OCI-LY1 (cell line): Measurements from ENCODE around the gene RGP1.

Experiments
- H2AFZ ChIP-seq: fragments of 200-600 bp; sonication (generic), shearing (Covaris generic); 2 replicates; pipeline ENCODE4 v1.6.0; 2014; ENCODE audit warnings: antibody characterized with exemption, mild to moderate bottlenecking, low read length
- H3F3A ChIP-seq: fragments of 200-600 bp; sonication (generic), shearing (Covaris generic); 2 replicates; pipeline ENCODE4 v1.6.0; 2014; ENCODE audit warnings: mild to moderate bottlenecking, antibody characterized with exemption, low read length, moderate library complexity; ENCODE audit not compliant: insufficient read depth
- H3K27ac ChIP-seq: fragments of 200-600 bp; sonication (generic); 2 replicates; pipeline ENCODE4 v1.5.1; 2014; ENCODE audit warnings: low read length, mixed run types, mild to moderate bottlenecking, low read depth; ENCODE audit not compliant: poor library complexity, severe bottlenecking
- H3K27me3 ChIP-seq: fragments of 200-600 bp; sonication (generic); 2 replicates; pipeline ENCODE4 v1.6.0; 2014; ENCODE audit warnings: antibody characterized with exemption, mild to moderate bottlenecking, low read length, moderate library complexity; ENCODE audit not compliant: insufficient read depth
- H3K36me3 ChIP-seq: fragments of 200-600 bp; sonication (generic); 2 replicates; pipeline ENCODE4 v1.6.1; 2014; ENCODE audit warnings: mild to moderate bottlenecking, antibody characterized with exemption, low read length, moderate library complexity, mixed read lengths; ENCODE audit not compliant: insufficient read depth
- H3K4me1 ChIP-seq: fragments of 200-600 bp; sonication (generic); 2 replicates; pipeline ENCODE4 v1.5.1; 2014; ENCODE audit warnings: mild to moderate bottlenecking, low read length, moderate library complexity; ENCODE audit not compliant: insufficient read depth, severe bottlenecking
- H3K4me2 ChIP-seq: fragments of 200-600 bp; sonication (generic), shearing (Covaris generic); 2 replicates; pipeline ENCODE4 v1.6.1; 2014; ENCODE audit warnings: low read length
- H3K4me3 ChIP-seq: fragments of 200-600 bp; sonication (generic); 2 replicates; pipeline ENCODE4 v1.5.1; 2014; ENCODE audit warnings: low read length, low read depth, mild to moderate bottlenecking, mixed read lengths; ENCODE audit not compliant: poor library complexity, severe bottlenecking
- H3K79me2 ChIP-seq: fragments of 200-600 bp; shearing (Covaris generic); 2 replicates; pipeline ENCODE4 v1.6.1; 2016; ENCODE audit warnings: mixed run types, low read length, mixed read lengths; ENCODE audit not compliant: insufficient read depth
- H3K9ac ChIP-seq: fragments of 200-600 bp; sonication (generic), shearing (Covaris generic); 2 replicates; pipeline ENCODE4 v1.6.1; 2014; ENCODE audit warnings: mild to moderate bottlenecking, low read length, mixed read lengths
- H3K9me2 ChIP-seq: fragments of 200-600 bp; sonication (generic), shearing (Covaris generic); 2 replicates; pipeline ENCODE4 v1.6.1; 2014; ENCODE audit warnings: low read depth, mild to moderate bottlenecking, low read length, mixed read lengths
- H3K9me3 ChIP-seq: fragments of 200-600 bp; shearing (Covaris generic); 2 replicates; pipeline ENCODE4 v1.6.1; 2014; ENCODE audit warnings: low read length, mixed read lengths
- H4K20me1 ChIP-seq: fragments of 200-600 bp; sonication (generic), shearing (Covaris generic); 2 replicates; pipeline ENCODE4 v1.6.0; 2016; ENCODE audit warnings: mild to moderate bottlenecking, low read length; ENCODE audit not compliant: insufficient read depth
- EZH2 ChIP-seq: fragments of 200-600 bp; sonication (generic), shearing (Covaris generic); IDR thresholded peaks from 2 replicates; pipeline ENCODE4 v1.8.0; 2017; ENCODE audit warnings: borderline replicate concordance, mixed run types, mild to moderate bottlenecking, antibody characterized with exemption, low read length, moderate library complexity, mixed read lengths
- TF ChIP-seq, protein P1 (sequence below): fragments of 200-600 bp; sonication (generic), shearing (Covaris generic); IDR thresholded peaks from 2 replicates; pipeline ENCODE4 v1.5.1; 2017; ENCODE audit warnings: mild to moderate bottlenecking, antibody characterized with exemption, low read length, moderate library complexity, mixed read lengths

RGP1 gene

DNA sequence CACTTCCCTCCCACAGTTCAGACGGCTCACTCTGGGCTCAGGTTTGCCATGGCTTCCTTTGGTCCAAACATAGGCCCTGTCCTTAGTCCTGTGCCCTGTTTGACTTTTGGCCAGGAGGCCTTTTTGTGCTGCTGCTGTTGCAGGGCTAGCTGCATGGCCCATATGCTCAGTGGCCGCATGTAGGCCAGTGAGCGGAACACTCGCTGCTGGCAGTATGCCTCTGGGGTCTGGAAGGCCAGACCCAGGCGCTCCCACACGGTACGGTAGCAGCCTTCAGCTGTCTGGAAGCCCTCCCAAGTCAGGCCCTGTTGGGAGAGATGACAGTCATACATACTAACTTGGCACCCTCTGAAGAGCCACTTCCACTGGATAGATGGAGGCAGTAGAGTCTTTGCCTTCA, 11.9 kb upstream of the RGP1 start:
- H4K20me1 ChIP-seq = no peaks in the 10 kb centered on the region
- no peaks in the 10 kb centered on the region for H3K9me2 ChIP-seq
- TF ChIP-seq, protein P1, sequence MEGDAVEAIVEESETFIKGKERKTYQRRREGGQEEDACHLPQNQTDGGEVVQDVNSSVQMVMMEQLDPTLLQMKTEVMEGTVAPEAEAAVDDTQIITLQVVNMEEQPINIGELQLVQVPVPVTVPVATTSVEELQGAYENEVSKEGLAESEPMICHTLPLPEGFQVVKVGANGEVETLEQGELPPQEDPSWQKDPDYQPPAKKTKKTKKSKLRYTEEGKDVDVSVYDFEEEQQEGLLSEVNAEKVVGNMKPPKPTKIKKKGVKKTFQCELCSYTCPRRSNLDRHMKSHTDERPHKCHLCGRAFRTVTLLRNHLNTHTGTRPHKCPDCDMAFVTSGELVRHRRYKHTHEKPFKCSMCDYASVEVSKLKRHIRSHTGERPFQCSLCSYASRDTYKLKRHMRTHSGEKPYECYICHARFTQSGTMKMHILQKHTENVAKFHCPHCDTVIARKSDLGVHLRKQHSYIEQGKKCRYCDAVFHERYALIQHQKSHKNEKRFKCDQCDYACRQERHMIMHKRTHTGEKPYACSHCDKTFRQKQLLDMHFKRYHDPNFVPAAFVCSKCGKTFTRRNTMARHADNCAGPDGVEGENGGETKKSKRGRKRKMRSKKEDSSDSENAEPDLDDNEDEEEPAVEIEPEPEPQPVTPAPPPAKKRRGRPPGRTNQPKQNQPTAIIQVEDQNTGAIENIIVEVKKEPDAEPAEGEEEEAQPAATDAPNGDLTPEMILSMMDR = no peak
- no peak for TF ChIP-seq EZH2
- H3K9ac ChIP-seq = no peak overlapping the region
- H3K9me3 ChIP-seq = no peaks in the 10 kb centered on the region
- H3F3A ChIP-seq = no peaks in the 10 kb centered on the region
- H3K4me2 ChIP-seq = no peak overlapping the region
- no peak overlapping the region for H3K4me3 ChIP-seq
- H3K27me3 ChIP-seq = no peaks in the 10 kb centered on the region
- peaks cover 11% of the 10 kb centered on the region for H3K4me1 ChIP-seq
- H3K79me2 ChIP-seq = no peaks in the 10 kb centered on the region
- H3K36me3 ChIP-seq = peaks cover 65% of the 10 kb centered on the region
- no peak overlapping the region for H3K27ac ChIP-seq
- H2AFZ ChIP-seq = no peak overlapping the region

DNA sequence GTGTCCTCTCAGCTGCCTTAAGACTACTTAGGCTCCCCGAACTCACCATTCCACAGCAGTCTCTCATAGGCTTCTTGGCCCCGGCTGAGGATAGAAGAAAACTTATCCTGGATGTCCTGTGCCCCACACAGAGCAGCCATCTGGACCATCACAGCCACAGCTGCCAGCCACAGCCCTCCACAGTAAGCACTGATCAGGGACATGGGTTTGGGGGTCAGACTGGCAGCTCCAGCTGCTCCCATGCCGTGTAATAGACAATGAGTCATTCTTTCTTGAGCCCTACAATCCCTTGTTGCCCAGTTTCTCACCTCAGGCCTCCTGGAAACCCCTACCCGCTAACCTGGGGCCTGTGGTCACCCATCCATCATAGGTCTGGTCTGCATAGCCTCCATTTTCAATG, 10.9 kb upstream of the RGP1 start:
- H3K36me3 ChIP-seq = peaks cover 75% of the 10 kb centered on the region
- H3K4me3 ChIP-seq = no peak overlapping the region
- no peaks in the 10 kb centered on the region for H3K9me2 ChIP-seq
- no peaks in the 10 kb centered on the region for H3K9me3 ChIP-seq
- H2AFZ ChIP-seq = no peak overlapping the region
- H3F3A ChIP-seq = no peaks in the 10 kb centered on the region
- peaks cover 7% of the 10 kb centered on the region for H3K4me1 ChIP-seq
- no peaks in the 10 kb centered on the region for H3K79me2 ChIP-seq
- no peaks in the 10 kb centered on the region for H4K20me1 ChIP-seq
- TF ChIP-seq, protein P1 = no peak
- TF ChIP-seq EZH2 = no peak
- H3K4me2 ChIP-seq = no peak overlapping the region
- H3K9ac ChIP-seq = no peak overlapping the region
- H3K27me3 ChIP-seq = no peaks in the 10 kb centered on the region
- no peak overlapping the region for H3K27ac ChIP-seq

DNA sequence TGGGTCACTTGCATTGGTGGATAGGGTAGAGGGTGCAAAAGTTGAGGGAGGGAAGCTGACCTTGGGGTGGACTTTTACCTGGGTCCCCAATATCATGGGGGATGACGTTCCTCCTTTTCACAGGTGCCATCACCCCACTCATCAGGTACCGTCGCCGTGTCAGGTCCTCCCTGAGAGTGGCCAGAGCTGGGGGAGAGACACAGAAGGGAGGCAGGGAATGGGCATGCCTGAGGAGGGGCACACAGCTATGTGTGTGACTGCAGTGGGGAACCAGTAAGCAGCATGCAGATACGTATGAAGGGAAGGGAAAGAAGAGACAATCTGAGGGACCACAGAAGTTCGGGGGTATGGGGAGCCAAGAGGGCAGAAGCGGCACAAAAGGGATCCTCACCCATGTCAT, 10.2 kb upstream of the RGP1 start:
- Histone ChIP-seq H3K4me1 (peaks cover under 1% of the 10 kb centered on the region), H2AFZ (no peak overlapping the region), H4K20me1 (no peaks in the 10 kb centered on the region), H3K36me3 (peaks cover 80% of the 10 kb centered on the region), H3K4me2 (no peak overlapping the region), H3K27ac (no peak overlapping the region), H3K9me2 (no peaks in the 10 kb centered on the region), H3K4me3 (no peak overlapping the region), H3F3A (no peaks in the 10 kb centered on the region), H3K79me2 (no peaks in the 10 kb centered on the region), H3K27me3 (no peaks in the 10 kb centered on the region), H3K9me3 (no peaks in the 10 kb centered on the region), H3K9ac (no peak overlapping the region)
- TF ChIP-seq, protein P1 = no peak
- no peak for TF ChIP-seq EZH2
